ENCODE measurements around the gene ZNF263. TPM values are rescaled to one million over a fixed set of nuclear protein-coding genes. Genes with fewer than 3 reads are reported as not detected.

Gene ZNF263
- total and polyA plus RNA-seq, 2 experiments from 2014 or later = 18.8 to 45.7 TPM

- H3K27ac ChIP-seq = no peak overlapping the region
- no peaks in the 10 kb centered on the region for H3K27me3 ChIP-seq
- H3K9me3 ChIP-seq (ENCODE audit: low read depth) = no peaks in the 10 kb centered on the region
- H3K36me3 ChIP-seq = no peaks in the 10 kb centered on the region
- no peak for TF ChIP-seq CTCF (IDR thresholded peaks at IDR 0.05; ENCODE audit: low read depth, low read length)
- no peaks in the 10 kb centered on the region for H3K4me1 ChIP-seq (ENCODE audit: low read depth)
- no peak for DNase-seq (ENCODE audit: low read depth in 1 of 2, low spot score in 1 of 2)
- H3K4me3 ChIP-seq = no peak overlapping the region
Observed at GRCh38 chr16:3242709-3243108, 40.6 kb upstream of the ZNF263 start.

- Histone ChIP-seq H3K9me3 (ENCODE audit: low read depth) (no peaks in the 10 kb centered on the region), H3K27me3 (no peaks in the 10 kb centered on the region), H3K4me1 (ENCODE audit: low read depth) (no peaks in the 10 kb centered on the region), H3K27ac (no peak overlapping the region), H3K36me3 (no peaks in the 10 kb centered on the region), H3K4me3 (no peak overlapping the region)
- DNase-seq (ENCODE audit: low read depth in 1 of 2, low spot score in 1 of 2) = no peak
- no peak for TF ChIP-seq CTCF (IDR thresholded peaks at IDR 0.05; ENCODE audit: low read depth, low read length)
Observed at GRCh38 chr16:3243882-3244281, 39.4 kb upstream of the ZNF263 start.

GRCh38 chr16:3246002-3246401, 37.3 kb upstream of the ZNF263 start:
- no peak for TF ChIP-seq CTCF (IDR thresholded peaks at IDR 0.05; ENCODE audit: low read depth, low read length)
- DNase-seq (ENCODE audit: low read depth in 1 of 2, low spot score in 1 of 2) = no peak

GRCh38 chr16:3246876-3247275, 36.4 kb upstream of the ZNF263 start:
- H3K4me3 ChIP-seq = no peak overlapping the region
- H3K27me3 ChIP-seq = no peaks in the 10 kb centered on the region
- H3K36me3 ChIP-seq = no peaks in the 10 kb centered on the region
- DNase-seq (ENCODE audit: low read depth in 1 of 2, low spot score in 1 of 2) = no peak
- no peak overlapping the region for H3K27ac ChIP-seq
- H3K9me3 ChIP-seq (ENCODE audit: low read depth) = no peaks in the 10 kb centered on the region
- TF ChIP-seq CTCF (IDR thresholded peaks at IDR 0.05; ENCODE audit: low read depth, low read length) = no peak
- no peaks in the 10 kb centered on the region for H3K4me1 ChIP-seq (ENCODE audit: low read depth)

More at GRCh38 chr16:3246002-3246401, 37.3 kb upstream of the ZNF263 start:
- H3K9me3 ChIP-seq (ENCODE audit: low read depth) = no peaks in the 10 kb centered on the region
- H3K4me3 ChIP-seq = no peak overlapping the region
- no peaks in the 10 kb centered on the region for H3K4me1 ChIP-seq (ENCODE audit: low read depth)
- no peak overlapping the region for H3K27ac ChIP-seq
- no peaks in the 10 kb centered on the region for H3K36me3 ChIP-seq
- no peaks in the 10 kb centered on the region for H3K27me3 ChIP-seq

GRCh38 chr16:3248596-3248995, 34.7 kb upstream of the ZNF263 start:
- Histone ChIP-seq H3K4me1 (ENCODE audit: low read depth) (no peaks in the 10 kb centered on the region), H3K27ac (no peak overlapping the region), H3K36me3 (no peaks in the 10 kb centered on the region), H3K9me3 (ENCODE audit: low read depth) (no peaks in the 10 kb centered on the region), H3K27me3 (no peaks in the 10 kb centered on the region), H3K4me3 (no peak overlapping the region)
- DNase-seq (ENCODE audit: low read depth in 1 of 2, low spot score in 1 of 2) = no peak
- no peak for TF ChIP-seq CTCF (IDR thresholded peaks at IDR 0.05; ENCODE audit: low read depth, low read length)

- DNase-seq (ENCODE audit: low read depth in 1 of 2, low spot score in 1 of 2) = no peak
- no peak for TF ChIP-seq CTCF (IDR thresholded peaks at IDR 0.05; ENCODE audit: low read depth, low read length)
Observed at GRCh38 chr16:3249020-3249419, 34.3 kb upstream of the ZNF263 start.

More at GRCh38 chr16:3249020-3249419, 34.3 kb upstream of the ZNF263 start:
- Histone ChIP-seq H3K27ac (no peak overlapping the region), H3K4me1 (ENCODE audit: low read depth) (no peaks in the 10 kb centered on the region), H3K9me3 (ENCODE audit: low read depth) (no peaks in the 10 kb centered on the region), H3K4me3 (no peak overlapping the region), H3K27me3 (no peaks in the 10 kb centered on the region), H3K36me3 (no peaks in the 10 kb centered on the region)

Measured in cardiac muscle cell (in vitro differentiated cells and primary cell).